Globus pallidus (tissue), 1 donor: ENCODE measurements around the gene RAMAC.
A peak's percentile ranks its signal among the peaks of the same experiment; 100 is the strongest.
"Not testable (repeated sequence)": the region's sequence is repeated elsewhere in the genome, so short reads cannot be mapped to it uniquely, and the experiment has no call there.

ENCODE experiments used
- DNase-seq: peaks from one replicate; pipeline ENCODE4 v3.0.0-alpha.2; 2015; ENCODE audit warnings: low spot score

RAMAC gene

DNA sequence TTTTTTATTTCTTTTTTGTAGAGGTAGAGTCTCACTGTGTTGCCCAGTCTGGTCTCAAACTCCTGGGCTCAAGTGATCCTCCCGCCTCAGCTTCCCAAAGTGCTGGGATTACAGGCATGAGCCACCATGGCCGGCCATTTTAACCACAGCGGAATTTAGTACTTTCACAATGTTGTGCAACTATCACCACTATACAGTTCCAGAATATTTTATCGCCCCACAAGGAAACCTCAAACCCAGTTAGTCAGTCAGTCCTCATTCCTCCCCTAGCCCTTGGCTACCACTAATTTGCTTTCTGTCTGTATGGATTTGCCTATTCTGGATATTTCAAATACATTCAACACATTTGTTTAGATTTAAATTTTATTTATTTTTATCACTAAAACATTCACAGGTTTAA is 17.9 kb upstream of the RAMAC start:
- no peak for DNase-seq

DNA sequence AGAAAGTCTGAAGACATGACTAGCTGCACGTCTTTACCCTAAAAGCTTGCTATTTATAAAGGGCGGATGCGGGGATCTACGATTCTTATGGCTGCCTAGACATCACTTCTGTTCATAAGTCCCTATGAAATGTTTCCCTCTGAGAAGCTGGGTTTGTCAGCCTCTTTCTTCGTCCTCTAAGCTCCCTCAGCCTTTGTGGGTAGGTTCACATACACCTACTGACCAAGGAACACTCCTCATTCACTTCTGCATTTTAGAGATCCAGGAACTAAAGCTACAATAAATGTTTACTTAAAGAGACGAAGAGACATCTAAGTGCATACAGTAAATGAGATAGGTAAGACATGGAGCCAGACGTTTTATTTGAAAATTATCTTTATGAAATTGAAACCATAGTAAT is 16.7 kb upstream of the RAMAC start:
- no peak for DNase-seq

DNA sequence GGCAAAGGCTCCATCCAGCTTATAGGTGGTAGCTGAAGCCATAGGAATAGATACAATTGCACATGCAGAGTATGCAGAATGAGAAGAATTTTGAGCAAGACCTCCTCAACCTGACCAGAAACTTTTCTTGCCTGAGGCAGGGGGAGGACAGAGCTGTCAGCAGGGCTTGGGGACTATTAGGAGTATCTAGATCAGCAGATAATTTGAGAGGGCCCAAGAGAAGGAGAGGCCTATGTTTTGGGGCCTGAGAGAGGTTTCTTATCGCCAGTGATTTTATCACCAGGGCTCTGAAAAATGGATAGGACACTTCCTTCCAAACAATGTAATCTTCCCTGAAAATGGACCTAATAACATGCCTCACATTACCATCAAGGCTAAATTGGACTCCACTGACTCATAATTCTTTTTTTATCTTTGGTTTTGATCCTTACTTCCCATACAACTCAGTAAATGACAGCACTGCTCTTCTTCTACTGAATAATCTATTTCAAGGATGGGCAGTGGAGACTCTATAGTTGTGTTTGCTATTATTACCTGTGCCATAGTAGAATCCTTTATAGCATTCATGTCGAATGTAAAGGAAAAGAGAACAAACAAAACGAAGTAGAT is 15.8 kb upstream of the RAMAC start:
- DNase-seq: no peak

DNA sequence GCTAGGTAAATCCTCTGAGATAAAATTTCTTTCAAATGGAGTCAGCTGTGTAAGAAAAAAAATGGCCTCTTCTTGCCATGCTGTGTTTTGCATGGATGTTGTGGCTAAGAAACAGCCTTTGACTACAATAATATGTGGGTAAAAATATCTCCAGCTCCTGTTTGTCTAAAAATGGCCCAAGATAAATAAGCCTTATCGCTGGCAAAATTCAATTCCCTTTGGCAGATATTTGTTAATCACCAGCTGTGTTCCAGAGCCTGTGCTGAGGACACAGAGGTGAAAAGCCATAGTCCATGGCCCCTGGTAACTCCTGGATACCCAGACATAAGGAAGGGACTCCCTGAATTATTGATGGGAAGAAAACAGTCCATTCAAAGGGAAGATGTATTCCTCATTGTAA is 15.3 kb upstream of the RAMAC start:
- no peak for DNase-seq

DNA sequence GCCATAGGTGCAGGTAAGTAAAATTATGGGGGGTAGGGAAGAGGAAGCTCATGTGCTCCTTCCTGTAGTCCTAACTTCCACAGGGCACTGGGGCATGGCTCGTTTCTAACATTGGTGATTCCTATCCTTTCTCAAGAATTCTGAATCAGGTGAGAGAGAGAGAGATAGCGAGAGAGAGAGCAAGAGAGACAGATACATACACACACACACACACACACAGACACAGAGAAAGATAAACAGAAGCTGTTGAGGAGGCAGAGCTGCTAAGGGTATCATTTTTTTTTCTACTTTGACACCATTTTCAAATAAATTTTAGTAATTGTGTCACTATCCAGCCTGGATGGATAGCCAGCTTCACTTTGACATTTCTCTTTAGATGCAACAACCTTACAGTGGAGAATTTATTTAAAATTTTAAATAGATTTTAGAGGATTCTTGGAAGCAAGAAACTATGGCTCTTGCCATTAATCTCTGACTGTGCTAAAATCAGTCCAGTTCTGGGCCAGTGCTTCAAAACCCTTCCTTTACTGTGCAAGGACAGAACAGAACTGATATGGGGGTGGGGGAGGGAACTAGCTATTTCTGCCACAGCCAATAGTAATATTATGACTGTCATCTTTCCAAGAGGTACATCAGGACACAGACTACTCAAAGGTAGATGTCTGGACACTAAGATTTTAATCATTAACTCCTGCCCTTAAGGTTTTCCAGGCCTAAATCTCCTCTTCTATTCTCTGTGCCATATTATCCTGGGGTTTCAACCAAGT is 14.6 kb upstream of the RAMAC start:
- no peak for DNase-seq

DNA sequence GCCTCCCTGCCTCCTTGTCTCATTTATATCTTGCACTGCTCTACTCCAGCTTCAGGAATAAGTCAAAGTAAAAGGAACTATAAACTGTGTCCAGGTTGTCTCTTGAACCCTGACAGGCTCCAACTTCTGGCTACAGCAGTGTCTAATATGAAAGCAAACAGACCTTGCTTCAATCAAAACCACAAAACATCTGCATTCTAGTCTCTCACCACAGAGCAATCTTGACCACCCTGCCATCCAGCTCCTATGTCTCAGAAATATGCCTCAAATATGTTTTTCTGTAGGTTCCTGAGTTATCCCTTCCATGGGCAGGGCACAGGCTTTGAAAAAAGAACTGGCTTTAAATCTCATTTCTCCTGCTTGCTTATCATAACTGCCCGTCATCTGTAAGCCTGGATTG is 13.0 kb upstream of the RAMAC start:
- no peak for DNase-seq

DNA sequence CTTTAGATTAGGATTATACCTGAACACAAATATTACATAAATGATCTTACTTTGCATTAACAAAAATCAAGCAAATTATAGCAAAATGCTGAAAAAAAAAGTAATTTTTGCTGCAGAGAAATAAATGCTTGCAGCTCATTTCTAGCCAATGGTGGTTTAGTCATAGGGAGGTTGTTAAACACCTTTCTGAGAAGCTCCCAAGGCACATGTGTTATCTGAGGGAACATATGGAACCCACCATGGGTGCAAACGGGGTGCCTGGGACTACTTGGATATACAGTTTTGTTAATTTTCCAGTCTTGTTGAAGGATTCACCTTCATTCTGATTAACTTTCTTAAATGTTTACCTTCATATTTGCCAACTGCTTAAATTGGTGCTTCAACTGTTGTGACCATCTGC is 8.9 kb upstream of the RAMAC start:
- DNase-seq: no peak

DNA sequence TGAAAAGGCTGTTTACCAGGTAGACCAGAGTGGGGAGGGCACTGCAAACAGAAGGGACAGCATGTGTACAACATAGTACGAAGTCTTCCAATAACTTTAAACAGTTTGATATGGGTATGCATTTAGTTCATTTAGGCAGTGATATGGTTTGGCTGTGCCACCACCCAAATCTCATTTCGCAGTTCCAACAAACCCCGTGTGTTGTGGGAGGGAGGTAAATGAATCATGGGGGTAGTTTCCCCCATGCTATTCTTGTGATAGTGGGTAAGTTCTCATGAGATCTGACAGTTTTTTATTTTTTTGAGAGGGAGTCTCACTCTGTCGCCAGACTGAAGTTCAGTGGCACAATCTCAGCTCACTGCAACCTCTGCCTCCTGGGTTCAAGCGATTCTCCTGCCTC is 7.6 kb upstream of the RAMAC start:
- DNase-seq: no peak

DNA sequence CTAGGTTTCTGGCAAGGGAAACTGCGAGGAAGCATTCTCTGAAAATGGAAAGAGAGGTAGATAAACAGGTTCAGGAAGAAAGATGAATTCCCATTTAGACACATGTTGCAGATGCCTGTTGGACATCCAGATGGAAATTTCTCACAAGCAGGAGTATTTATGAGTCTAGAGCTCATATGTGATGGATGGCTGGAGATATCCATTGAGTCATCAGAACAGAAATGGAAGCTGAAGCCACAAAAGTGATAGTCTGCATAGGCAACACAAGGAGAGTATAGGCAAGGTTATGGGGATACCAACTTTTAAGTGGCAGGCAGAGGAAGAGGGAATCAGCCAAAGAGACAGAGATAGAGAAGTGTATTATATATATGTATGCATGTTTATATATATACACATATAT is 6.3 kb upstream of the RAMAC start:
- DNase-seq: no peak

DNA sequence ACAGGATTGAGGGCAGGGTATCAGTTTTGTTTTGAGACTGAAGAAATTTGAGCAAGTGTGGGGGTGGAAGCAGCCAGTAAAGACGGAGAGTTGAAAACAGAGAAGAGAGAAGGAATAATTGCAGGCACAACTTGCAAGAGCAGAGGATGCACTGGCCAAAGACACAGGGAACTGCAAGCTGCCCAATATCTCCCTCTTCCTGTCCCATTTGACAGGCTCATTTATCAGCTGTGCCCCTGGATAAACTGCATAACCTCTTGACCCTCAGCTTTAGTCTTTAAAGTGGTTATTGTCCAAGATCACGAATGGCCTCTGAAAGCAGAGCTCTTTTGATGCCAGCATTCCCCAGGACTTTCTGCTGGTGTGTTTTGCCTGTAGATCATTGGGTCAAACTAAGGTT is 5.0 kb upstream of the RAMAC start:
- DNase-seq: no peak

DNA sequence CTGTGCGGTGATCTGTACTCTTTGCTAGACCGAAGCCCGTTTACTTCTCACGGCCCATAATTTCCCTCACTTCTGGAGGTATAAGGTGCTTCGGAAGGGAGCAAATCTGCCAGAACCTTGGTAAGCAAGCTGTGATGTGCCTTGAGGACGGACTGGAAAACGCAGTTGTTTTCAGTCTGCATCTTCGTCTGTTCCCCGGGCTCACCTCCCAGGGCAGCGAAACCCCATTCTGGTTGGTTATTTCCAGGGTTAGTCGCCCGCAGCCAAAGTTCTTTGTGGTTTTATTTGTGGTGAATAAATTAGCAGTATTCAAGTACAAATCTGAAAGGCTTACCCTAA is 401 bp downstream of the RAMAC start:
- no peak for DNase-seq

DNA sequence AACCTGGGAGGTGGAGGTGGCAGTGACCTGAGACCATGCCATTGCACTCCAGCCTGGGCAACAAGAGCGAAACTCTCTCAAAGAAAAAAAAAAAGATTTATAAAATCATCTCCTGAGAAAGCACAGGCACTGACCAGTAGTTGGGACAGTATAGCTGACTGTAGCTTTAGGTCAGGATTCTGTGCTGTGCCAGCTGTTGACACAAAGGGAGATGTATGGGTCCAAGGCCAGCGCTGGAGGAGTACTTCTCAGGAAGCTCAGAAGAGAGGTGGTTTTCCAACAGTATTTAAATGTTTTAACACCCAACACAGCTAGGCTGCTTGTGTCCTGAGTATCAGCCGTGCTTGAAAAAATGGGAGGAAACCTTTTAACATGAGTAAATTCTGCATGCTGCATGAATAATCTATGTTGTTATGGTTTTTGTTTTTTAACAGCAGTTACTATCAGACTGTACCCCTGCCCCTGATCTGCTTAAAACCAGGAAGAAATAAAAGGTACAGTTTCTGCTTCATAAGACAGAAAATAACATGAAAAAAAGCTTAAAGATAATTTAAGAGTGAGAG is 6.5 kb downstream of the RAMAC start:
- no peak for DNase-seq

DNA sequence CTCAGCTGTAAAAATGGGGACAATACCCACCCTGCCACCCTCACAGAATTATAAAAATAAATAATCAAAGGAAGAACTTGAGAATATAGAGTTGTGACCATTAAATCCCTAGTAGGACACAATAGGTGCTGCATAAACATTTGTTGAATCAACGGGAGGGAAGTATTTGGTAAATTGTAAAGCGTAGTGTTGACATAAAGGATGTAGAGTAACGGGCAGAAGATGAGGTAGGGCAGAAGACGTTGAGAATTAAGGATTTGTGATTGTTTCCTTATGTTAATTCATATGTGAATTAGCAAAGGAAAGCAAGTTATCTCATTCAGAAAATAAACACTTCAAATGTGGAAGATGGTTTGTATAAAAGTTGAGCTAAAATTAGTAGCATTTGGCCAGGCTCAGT is 7.1 kb downstream of the RAMAC start:
- no peak for DNase-seq

DNA sequence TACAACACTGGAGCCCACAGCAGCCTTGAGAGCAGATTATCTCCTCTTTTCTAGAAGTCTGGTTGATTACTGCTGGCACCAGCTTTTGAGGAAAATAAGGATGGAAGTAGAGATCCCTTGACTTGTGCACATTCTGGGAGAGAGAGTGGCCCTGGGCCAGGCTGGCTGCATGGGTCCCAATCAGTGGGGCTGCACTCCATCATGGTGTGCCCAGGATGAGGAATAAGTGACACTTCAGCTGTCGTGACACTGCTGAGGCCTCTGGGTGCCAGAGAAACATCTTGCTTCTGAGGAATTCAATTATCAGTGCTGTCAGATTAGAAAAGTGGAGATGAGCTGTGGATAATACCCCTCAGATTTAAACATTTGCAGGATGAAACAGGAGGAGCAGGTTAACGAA is 9.1 kb downstream of the RAMAC start:
- DNase-seq: no peak

DNA sequence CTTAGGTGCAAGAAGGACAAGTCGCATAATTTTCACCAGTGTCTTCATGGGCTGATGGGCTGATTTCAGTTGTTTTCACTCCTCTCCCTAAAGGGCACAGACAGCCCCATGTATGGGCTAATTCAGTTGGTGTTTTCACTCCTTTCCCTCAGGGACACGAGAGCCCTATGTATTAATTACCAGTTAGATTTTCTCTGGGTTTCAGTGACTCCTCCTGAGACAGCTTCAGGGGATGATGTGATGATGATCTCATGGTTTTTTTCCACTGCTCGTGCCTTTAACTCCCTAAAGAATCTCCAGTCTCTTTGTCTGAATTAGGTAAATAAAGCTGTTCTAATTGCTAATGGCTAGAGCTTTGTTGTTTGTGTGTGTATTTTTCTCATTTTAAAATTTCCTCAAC is 9.9 kb downstream of the RAMAC start:
- DNase-seq: no peak

DNA sequence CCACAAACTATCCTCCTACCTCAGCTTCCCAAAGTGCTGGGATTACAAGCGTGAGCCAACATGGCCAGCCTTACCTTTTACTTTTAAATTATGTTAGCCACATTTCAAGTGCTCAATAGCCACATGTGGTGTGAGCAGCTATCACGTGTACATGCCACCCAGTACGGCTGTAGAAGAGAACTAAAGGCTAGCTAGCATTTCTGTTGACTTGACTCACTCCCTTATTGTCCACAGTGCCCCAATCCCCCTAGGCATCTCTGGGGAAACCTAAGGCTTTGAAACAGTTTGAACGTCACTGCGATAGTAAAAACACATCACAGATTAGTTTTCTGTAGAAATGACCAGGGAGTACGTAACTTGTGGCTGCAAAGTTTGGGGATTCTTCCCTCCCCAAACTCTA is 13.4 kb downstream of the RAMAC start:
- DNase-seq: no peak

DNA sequence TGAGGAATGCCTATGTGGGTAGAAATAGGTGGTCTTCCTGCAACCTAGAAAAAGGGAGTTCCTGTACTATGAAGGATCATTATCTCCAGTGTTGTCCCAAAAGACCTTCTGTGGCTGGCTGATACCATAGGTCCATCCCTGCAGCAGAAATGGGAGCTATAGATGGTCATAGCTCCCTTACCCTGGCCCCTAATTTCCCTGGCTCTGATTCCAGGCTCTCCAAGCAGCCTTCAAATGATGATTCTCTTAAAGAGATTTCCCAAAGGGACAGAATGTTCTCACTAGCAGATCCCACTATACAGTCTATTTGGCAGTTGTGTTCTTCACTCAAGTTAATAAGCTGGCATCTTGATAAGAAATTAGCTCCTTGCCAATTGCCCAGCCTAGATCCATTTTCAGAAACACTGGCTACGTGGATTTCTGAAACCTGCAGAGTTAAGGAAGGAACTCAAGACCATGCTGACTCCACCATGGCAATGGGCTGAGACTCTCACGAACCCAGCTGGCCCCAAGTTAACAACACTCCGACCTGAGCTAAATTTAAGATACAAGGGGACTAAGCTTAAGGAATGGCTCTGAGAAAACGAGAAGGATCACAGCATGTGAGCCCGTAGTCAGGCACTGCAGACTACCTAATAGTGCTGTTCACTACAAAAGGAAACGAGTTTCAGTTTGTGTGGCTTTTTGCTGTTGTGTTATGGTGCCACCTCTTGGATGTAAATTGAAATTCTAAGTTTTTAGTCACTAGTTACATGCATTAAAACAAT is 14.1 kb downstream of the RAMAC start:
- peak; percentile 30 for DNase-seq

DNA sequence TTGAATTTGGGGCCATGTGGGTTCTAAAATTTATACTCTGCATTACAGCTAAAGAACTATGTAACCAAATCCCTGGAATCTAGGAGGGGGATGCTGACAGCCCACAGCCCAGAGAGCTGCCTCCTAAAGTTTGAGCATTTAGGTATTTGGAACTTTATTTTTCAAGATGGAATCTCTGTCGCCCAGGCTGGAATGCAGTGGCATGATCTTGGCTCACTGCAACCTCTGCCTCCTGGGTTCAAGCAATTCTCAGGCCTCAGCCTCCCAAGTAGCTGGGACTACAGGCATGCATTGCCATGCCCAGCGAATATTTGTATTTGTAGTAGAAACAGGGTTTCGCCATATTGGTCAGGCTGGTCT is 14.6 kb downstream of the RAMAC start:
- DNase-seq: not testable (repeated sequence)

DNA sequence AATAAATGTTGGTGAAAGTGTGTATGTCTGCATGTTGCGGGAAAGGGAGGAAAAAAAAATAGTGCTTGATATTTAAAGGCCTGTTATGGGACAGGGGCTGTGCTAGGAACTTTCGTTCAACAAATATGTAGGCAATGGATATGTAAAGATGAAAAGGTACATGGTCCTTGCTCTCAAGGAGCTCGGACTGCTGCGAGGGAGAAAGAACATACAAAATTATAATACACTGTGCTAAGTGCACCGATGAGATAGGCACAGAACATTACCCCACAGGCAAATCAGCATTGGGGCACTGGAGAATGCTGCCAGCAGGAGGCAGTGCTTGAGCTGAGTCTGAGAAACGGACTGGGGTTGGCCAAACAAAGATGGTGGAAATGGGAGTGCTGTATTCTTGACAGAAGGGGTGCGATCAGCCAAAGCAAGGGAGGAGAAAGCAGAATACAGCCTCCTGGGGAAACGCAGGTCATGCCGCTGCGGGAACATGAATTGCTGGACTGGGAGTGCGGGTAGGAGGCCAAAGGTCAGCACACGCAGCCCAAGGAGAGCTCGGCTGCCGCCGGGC is 24.8 kb downstream of the RAMAC start:
- DNase-seq: peak; percentile 69

DNA sequence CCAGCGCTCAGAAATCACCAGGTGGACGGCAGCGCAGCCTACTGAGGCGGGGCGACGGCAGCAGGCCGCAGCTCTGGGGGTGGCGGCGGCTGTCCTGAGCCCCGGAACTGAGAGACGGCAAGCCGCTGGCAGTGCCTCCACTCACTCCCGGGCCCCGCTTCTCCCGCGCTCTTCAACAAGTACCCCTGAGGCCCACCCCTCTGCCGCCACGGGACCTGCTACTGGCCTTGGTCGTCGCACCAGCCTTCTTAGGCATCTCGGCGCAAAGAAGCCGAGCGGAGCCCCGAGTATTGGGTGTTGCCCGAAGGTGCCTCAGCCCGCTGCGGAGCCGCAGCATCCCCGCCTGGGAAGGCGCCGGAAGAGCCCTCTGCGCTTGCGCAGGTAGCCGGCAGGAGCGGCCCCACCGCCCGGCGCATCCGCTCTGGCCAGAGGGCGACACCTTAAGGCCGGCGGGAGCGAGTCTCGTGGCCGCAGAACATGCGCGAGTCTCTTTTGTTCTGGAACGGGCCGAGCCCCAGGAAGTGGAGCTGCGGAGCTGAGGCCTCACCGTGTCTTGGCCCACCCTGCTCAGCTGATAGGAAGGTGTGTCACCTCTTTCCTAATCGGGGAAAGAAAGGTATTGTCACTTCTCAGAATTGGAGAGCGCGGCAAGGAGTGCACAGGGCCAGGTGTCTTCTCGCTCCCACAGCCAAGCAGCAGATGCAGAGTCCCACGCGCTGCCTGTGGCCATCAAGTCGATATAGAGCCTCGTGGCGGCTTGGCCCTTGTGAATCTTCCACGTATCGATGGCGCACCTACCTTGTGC is 25.5 kb downstream of the RAMAC start, which contains the start of gene C15orf40:
TSS of gene C15orf40 (minus strand) at position 369 of the 805 bp plus-strand sequence. CDS start at position 337, 32 bp downstream.
- DNase-seq: peak; percentile 91

DNA sequence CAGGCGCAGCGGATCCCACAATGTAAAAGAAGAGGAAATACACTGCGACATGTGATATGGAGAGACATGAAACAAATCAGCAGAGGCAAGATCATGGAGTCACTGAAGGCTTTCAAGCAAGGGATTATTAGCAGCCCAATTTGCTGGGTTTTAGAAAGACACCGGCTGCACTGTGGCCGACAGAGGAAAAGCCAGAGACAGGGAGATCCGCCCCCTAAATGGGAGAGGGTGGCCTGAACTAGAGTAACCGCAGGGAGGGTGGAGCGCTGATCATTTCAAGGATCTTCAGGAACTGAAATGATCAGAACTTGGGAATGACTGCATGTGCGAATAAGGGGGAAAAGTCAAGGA is 26.0 kb downstream of the RAMAC start:
- no peak for DNase-seq

DNA sequence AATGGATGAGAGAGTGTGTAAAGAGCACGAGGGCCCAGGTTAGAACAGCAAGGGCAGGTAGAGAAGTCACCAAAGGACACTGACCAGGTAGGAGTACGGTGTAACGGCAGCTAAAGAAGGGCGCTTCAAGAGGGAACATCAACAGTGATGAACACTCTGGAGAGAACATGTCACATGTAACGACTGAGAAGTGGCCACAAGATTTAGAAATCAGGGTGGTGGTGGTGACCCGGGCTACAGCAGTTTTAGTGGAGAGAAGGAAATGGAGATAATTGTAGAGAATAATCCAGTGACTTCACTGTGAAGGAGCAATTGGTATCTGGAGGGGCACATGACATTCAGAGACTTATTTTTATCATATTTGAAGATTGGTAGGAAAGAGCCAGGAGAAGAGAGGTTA is 26.6 kb downstream of the RAMAC start:
- no peak for DNase-seq
